Neural cell (in vitro differentiated cells): ENCODE results near the gene VPS37C. TPM values are rescaled to one million over a fixed set of nuclear protein-coding genes. Genes with fewer than 3 reads are reported as not detected.

Experiments used
- H2AFZ ChIP-seq: fragments of 200-600, 300-800 bp; sonication (generic), shearing (Covaris generic); 2 replicates; pipeline ENCODE4 v1.6.0; 2014; ENCODE audit warnings: low read depth, mild to moderate bottlenecking, antibody characterized with exemption, low read length, moderate library complexity
- H3F3A ChIP-seq: fragments of 200-600 bp; shearing (Covaris generic); 2 replicates; pipeline ENCODE4 v1.6.1; 2016; ENCODE audit warnings: mild to moderate bottlenecking, moderate library complexity, mixed read lengths, antibody characterized with exemption, low read length; ENCODE audit not compliant: insufficient read depth, poor library complexity, severe bottlenecking
- H3K27ac ChIP-seq: fragments of 200-600, 300-800 bp; sonication (generic), shearing (Covaris generic); 2 replicates; pipeline ENCODE4 v1.5.1; 2014; ENCODE audit warnings: mild to moderate bottlenecking, low read length, moderate library complexity
- H3K27me3 ChIP-seq: fragments of 300-800, 200-600 bp; sonication (generic), shearing (Covaris generic); 2 replicates; pipeline ENCODE4 v1.6.0; 2014; ENCODE audit warnings: mild to moderate bottlenecking, low read depth, low read length, moderate library complexity; ENCODE audit not compliant: insufficient read depth
- H3K36me3 ChIP-seq: fragments of 300-800, 200-600 bp; sonication (generic), shearing (Covaris generic); 2 replicates; pipeline ENCODE4 v1.5.1; 2014; ENCODE audit warnings: mild to moderate bottlenecking, antibody characterized with exemption, low read length, moderate library complexity; ENCODE audit not compliant: insufficient read depth
- H3K4me2 ChIP-seq: fragments of 300-800, 200-600 bp; sonication (generic), shearing (Covaris generic); 2 replicates; pipeline ENCODE4 v1.6.0; 2014; ENCODE audit warnings: mild to moderate bottlenecking, low read length
- H3K4me3 ChIP-seq: fragments of 300-800, 200-600 bp; sonication (generic), shearing (Covaris generic); 2 replicates; pipeline ENCODE4 v1.5.1; 2014; ENCODE audit warnings: mild to moderate bottlenecking, low read length, moderate library complexity
- H3K79me2 ChIP-seq: fragments of 200-600 bp; shearing (Covaris generic); replicated peaks from 2 replicates; pipeline ENCODE4 v1.6.0; 2014; ENCODE audit warnings: mild to moderate bottlenecking, low read length, moderate library complexity; ENCODE audit not compliant: insufficient read depth
- H3K9ac ChIP-seq: fragments of 300-800, 200-600 bp; sonication (generic), shearing (Covaris generic); 2 replicates; pipeline ENCODE4 v1.6.1; 2016; ENCODE audit warnings: mild to moderate bottlenecking, low read length, mixed read lengths
- H3K9me2 ChIP-seq: fragments of 200-600 bp; shearing (Covaris generic); 2 replicates; pipeline ENCODE4 v1.6.1; 2016; ENCODE audit warnings: mild to moderate bottlenecking, low read length, mixed read lengths; ENCODE audit not compliant: insufficient read depth
- H3K9me3 ChIP-seq: fragments of 200-600, 300-800 bp; sonication (generic), shearing (Covaris generic); 2 replicates; pipeline ENCODE4 v1.6.1; 2016; ENCODE audit warnings: mild to moderate bottlenecking, mixed run types, low read length, moderate library complexity, mixed read lengths
- H4K20me1 ChIP-seq: fragments of 200-600 bp; shearing (Covaris generic); 2 replicates; pipeline ENCODE4 v1.6.1; 2016; ENCODE audit warnings: mild to moderate bottlenecking, mixed run types; ENCODE audit not compliant: insufficient read depth
- CTCF ChIP-seq: fragments of 450-650 bp; IDR thresholded peaks from 2 replicates; pipeline ENCODE4 v1.5.1; 2014; ENCODE audit warnings: antibody characterized with exemption, mild to moderate bottlenecking, moderate library complexity; ENCODE audit not compliant: poor library complexity, severe bottlenecking
- EP300 ChIP-seq: fragments of 450-650 bp; conservative IDR thresholded peaks from 2 replicates; pipeline ENCODE4 v1.6.1; 2014; ENCODE audit warnings: antibody characterized with exemption, mild to moderate bottlenecking, moderate library complexity; ENCODE audit not compliant: poor library complexity, severe bottlenecking
- EZH2 ChIP-seq: fragments of 200-600, 300-800 bp; shearing (Covaris generic), sonication (generic); IDR thresholded peaks from 2 replicates; pipeline ENCODE4 v1.6.1; 2014; ENCODE audit warnings: antibody characterized with exemption, low read length, borderline replicate concordance, mild to moderate bottlenecking; ENCODE audit not compliant: insufficient read depth, poor library complexity, severe bottlenecking
- MXI1 ChIP-seq: fragments of 450-650 bp; conservative IDR thresholded peaks from 2 replicates; pipeline ENCODE4 v1.6.1; 2014; ENCODE audit warnings: antibody characterized with exemption, mild to moderate bottlenecking; ENCODE audit not compliant: poor library complexity, severe bottlenecking
- POLR2AphosphoS5 ChIP-seq: IDR thresholded peaks from 2 replicates; pipeline ENCODE4 v1.6.1; 2012
- REST ChIP-seq: IDR thresholded peaks from 2 replicates; pipeline ENCODE4 v1.6.1; 2012; ENCODE audit warnings: borderline replicate concordance
- polyA plus RNA-seq: library from polyadenylated mRNA; depleted of rRNA; stranded (reverse); fragments of >200 nt; gene quantifications from 2 replicates; pipeline ENCODE4 v1.2.3, GENCODE V29; 2014

Gene VPS37C
- polyA plus RNA-seq, 1 donor from 2014 or later, result 7.3 TPM

DNA sequence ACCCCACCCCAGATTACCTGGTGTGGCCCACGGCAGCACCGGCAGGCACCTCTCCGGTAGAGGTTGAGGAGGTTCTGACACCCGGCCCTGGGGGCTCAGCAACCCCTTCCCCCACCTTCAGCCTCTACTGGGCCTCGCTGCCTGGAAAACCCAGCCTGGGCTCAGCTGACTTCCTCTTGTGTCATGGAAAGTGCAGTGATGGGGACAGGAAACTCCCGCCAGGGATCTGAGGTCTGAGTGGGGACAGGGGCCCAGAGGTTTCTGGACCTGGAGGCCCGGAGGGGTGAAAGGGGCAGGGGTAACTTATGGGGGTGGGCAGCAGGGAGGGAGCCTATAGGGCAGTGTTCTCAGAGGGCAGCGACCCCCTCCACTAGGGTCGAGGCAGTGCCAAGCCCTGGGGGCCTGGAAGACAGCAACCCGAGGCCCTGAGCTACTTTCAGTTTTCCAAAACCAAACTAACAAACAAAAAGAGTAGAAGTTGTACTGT lies 68.9 kb downstream of the VPS37C start:
- Histone ChIP-seq H3K36me3 (no peaks in the 10 kb centered on the region), H3K9me3 (no peaks in the 10 kb centered on the region), H3K27ac (no peak overlapping the region), H4K20me1 (no peaks in the 10 kb centered on the region), H3K27me3 (no peaks in the 10 kb centered on the region), H3K79me2 (no peaks in the 10 kb centered on the region), H2AFZ (no peak overlapping the region), H3K9me2 (no peaks in the 10 kb centered on the region), H3K4me2 (no peak overlapping the region), H3K4me3 (no peak overlapping the region), H3F3A (no peaks in the 10 kb centered on the region), H3K9ac (no peak overlapping the region)
- no peak for TF ChIP-seq REST
- no peak for TF ChIP-seq MXI1
- TF ChIP-seq EZH2, result no peak
- no peak for TF ChIP-seq POLR2AphosphoS5

GRCh38 chr11:61091373-61092279 lies 69.6 kb downstream of the VPS37C start:
- Histone ChIP-seq H3K27me3 (no peaks in the 10 kb centered on the region), H3K27ac (no peak overlapping the region), H3K9me2 (no peaks in the 10 kb centered on the region), H3K4me2 (no peak overlapping the region), H3K36me3 (no peaks in the 10 kb centered on the region), H2AFZ (no peak overlapping the region), H4K20me1 (no peaks in the 10 kb centered on the region), H3K79me2 (no peaks in the 10 kb centered on the region), H3K9me3 (no peaks in the 10 kb centered on the region), H3F3A (no peaks in the 10 kb centered on the region), H3K4me3 (no peak overlapping the region), H3K9ac (no peak overlapping the region)
- TF ChIP-seq CTCF (no peak), REST (no peak), EP300 (no peak), POLR2AphosphoS5 (no peak)
